Ovary (tissue), 3 donors: Measurements from ENCODE around the gene MIPEP.

ENCODE experiments used
- EP300 ChIP-seq: sonication (generic); formaldehyde crosslinking; IDR thresholded peaks from one replicate; pipeline ENCODE4 v1.6.1; 2017; ENCODE audit warnings: antibody characterized with exemption
- POLR2A ChIP-seq: fragments of 450-650 bp; IDR thresholded peaks from one replicate; pipeline ENCODE4 v1.6.1; 2017; ENCODE audit warnings: antibody characterized with exemption, mild to moderate bottlenecking, moderate library complexity
- TF ChIP-seq, protein P1 (sequence below), 3 donors: fragments of 450-650 bp in 2 of 3; fragments of 200-600 bp in 1 of 3; IDR thresholded peaks; one replicate each; pipeline versions ENCODE4 v1.5.1 to v1.8.0; 2016 to 2022; ENCODE audit warnings: antibody characterized with exemption in 3 of 3, mild to moderate bottlenecking in 1 of 3
- donor health status: DM: no; HTN: no; CAD: no.

DNA sequence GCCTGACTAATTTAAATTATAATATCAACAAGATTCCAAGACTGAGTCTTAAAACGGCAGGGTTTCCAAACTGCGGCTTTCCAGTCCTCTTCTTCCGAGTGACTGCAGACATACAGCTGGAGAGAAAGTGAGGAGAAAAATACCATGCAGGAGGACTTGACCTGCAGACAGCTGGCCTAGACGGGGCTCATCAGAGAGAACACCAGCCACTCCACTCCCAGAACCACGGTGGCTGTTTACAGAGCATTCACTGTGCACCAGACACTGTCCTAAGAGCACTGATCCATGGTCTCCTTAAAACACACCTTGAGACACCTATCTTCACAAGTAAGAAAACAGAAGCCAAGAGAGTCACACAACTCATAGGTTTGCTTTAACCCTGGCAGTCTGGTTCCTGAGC, 152.7 kb downstream of the MIPEP start:
- TF ChIP-seq EP300, result no peak
- TF ChIP-seq, protein P1, sequence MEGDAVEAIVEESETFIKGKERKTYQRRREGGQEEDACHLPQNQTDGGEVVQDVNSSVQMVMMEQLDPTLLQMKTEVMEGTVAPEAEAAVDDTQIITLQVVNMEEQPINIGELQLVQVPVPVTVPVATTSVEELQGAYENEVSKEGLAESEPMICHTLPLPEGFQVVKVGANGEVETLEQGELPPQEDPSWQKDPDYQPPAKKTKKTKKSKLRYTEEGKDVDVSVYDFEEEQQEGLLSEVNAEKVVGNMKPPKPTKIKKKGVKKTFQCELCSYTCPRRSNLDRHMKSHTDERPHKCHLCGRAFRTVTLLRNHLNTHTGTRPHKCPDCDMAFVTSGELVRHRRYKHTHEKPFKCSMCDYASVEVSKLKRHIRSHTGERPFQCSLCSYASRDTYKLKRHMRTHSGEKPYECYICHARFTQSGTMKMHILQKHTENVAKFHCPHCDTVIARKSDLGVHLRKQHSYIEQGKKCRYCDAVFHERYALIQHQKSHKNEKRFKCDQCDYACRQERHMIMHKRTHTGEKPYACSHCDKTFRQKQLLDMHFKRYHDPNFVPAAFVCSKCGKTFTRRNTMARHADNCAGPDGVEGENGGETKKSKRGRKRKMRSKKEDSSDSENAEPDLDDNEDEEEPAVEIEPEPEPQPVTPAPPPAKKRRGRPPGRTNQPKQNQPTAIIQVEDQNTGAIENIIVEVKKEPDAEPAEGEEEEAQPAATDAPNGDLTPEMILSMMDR (IDR thresholded peaks at IDR 0.05), result no peak
- no peak for TF ChIP-seq POLR2A
